Activated naive CD4-positive, alpha-beta T cell treated with anti-CD3 and anti-CD28 coated beads, Interleukin-2, amount 50 U/mL, for 72 hours (primary cell): Measurements from ENCODE around the gene ZNF184. TPM values are rescaled to one million over a fixed set of nuclear protein-coding genes. Genes with fewer than 3 reads are reported as not detected.
"Not testable (repeated sequence)": the region's sequence is repeated elsewhere in the genome, so short reads cannot be mapped to it uniquely, and the experiment has no call there.

Experiments used
- ATAC-seq, 2 donors: fragments of 150-1000 bp; cut with Tn5 transposase; 2 replicates each; pipeline ENCODE4 v1.10.0; 2021; ENCODE audit warnings: mild to moderate bottlenecking in 2 of 2, moderate library complexity in 2 of 2
- DNase-seq, 2 donors: peaks; one replicate each; pipeline ENCODE4 v3.0.0; 2021 to 2022; ENCODE audit warnings: low spot score in 2 of 2
- H3K27ac Mint-ChIP-seq, 2 donors: one replicate each; pipeline ENCODE4 v1.8.0; 2022; ENCODE audit warnings: mild to moderate bottlenecking in 2 of 2, mixed read lengths in 2 of 2
- H3K36me3 Mint-ChIP-seq, 2 donors: one replicate each; pipeline ENCODE4 v1.8.0; 2022; ENCODE audit warnings: mixed read lengths in 2 of 2
- H3K9me3 Mint-ChIP-seq, 2 donors: one replicate each; pipeline ENCODE4 v1.8.0; 2022; ENCODE audit warnings: mixed read lengths in 2 of 2
- total RNA-seq, 2 donors: library from RNA; stranded (reverse); gene quantifications; one replicate each; pipeline ENCODE4 v1.2.3, GENCODE V29; 2022

ZNF184 gene
- total RNA-seq, 2 donors from 2014 or later: 10.2 to 15.4 TPM

DNA sequence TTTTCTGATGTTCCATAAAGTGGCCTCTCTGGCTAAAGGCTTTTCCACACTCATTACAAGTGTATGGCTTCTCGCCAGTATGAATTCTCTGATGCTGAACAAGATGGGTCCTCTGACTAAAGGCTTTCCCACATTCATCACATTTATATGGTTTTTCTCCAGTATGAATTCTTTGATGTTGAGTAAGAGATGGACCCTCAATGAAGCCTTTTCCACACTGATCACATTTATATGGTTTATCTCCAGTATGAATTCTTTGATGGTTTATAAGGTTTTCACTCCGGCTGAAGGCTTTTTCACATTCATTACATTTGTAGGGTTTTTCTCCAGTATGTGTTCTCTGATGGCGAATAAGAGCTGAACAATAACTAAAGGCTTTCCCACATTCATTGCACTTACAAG is 20.4 kb downstream of the ZNF184 start:
- ATAC-seq (peak in 1 of 2 donors; percentile 34), DNase-seq (no peak)
- Mint-ChIP-seq H3K27ac (no peak overlapping the region), H3K9me3 (peaks cover 66 to 69% of the 10 kb centered on the region in 2 donors), H3K36me3 (peaks cover 90 to 96% of the 10 kb centered on the region in 2 donors)

DNA sequence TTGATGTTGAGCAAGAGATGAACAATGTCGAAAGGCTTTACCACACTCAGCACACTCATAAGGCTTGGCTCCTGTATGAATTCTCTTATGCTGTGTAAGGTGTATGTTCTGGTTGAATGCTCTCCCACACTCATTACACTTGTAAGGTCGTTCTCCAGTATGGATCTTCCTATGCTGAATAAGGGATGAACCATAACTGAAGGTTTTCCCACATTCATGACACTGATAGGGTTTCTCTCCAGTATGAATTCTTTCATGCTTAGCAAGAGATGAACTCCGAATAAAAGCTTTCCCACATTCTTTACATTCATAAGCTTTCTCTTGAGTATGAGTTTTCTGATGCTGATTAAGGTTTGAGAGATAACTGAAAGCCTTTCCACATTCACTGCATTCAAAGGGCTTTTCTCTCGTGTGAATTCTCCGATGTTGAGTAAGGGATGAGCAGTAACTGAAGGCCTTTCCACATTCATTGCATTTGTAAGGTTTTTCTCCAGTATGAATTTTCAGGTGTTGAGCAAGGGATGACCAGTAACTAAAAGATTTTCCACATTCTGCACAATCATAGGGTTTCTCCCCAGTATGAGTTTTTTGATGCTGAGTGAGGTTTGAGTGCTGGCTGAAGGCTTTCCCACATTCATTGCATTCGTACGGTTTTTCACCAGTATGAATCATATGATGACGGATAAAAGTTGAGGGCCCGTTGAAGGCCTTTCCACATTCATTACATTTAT is 21.1 kb downstream of the ZNF184 start:
- DNase-seq (no peak), ATAC-seq (no peak)
- H3K9me3 Mint-ChIP-seq: peaks cover 63 to 64% of the 10 kb centered on the region in 2 donors
- peaks cover 83 to 89% of the 10 kb centered on the region in 2 donors for H3K36me3 Mint-ChIP-seq
- H3K27ac Mint-ChIP-seq: no peak overlapping the region

DNA sequence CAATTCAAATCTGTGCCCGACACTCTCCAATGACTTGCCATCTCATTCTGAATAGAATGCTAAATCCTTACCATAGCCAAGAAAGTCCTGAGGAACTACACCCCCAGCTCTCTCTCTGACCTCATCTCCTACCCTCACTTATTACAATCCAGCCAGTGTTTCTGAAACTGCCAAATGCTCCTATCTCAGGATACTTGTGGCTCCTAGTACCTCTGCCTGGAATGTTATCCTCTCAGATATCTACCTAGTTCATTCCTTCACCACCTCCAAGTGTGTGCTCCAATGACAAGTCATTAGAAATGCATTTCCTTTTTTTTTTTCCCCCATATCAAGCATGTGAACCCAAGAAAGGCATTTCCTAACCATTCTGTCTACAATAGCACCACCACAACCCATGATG is 24.4 kb downstream of the ZNF184 start:
- Mint-ChIP-seq H3K36me3 (peaks cover 63 to 70% of the 10 kb centered on the region in 2 donors), H3K9me3 (peaks cover 41 to 46% of the 10 kb centered on the region in 2 donors), H3K27ac (no peak overlapping the region)
- no peak for DNase-seq
- ATAC-seq: no peak

DNA sequence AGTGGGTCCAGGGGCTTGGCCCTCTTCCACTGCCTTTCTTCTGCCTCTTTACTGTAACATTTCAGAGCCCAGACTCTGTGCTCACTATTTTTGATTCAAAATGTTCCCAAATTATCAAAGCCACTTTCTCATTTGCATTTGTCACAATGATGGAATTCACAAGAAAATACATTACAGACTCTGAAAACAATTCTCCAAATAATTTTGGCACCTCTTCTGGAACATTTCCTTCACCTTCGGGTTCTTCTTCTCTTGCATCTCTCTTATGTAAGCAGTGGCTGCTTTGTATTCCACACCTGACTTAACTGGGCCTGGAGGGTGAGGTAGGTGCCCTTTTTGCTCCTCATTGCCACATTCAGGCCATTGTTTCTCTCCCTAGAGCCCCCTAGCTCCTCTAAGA is 30.0 kb downstream of the ZNF184 start:
- H3K36me3 Mint-ChIP-seq: peaks cover 17 to 21% of the 10 kb centered on the region in 2 donors
- ATAC-seq (no peak), DNase-seq (no peak)
- H3K27ac Mint-ChIP-seq: no peak overlapping the region
- H3K9me3 Mint-ChIP-seq: peaks cover 11 to 17% of the 10 kb centered on the region in 2 donors

DNA sequence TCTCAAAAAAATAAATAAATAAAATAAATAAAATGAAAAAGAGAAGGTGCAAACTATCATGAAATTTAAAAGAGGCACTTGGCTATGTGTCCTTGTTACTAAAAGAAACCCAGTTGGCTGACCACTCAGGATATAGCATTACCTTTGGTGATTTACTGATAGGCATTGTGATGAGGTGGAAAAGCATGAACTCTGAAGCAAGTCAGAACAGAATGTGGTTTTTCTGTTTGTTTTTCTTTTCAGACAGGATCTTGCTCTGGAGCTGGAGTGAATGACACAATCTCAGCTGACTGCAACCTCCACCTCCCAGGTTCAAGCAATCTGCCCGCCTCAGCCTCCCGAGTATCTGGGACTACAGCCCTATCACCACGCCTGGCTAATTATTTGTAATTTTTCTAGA is 31.9 kb downstream of the ZNF184 start:
- DNase-seq: no peak
- Mint-ChIP-seq H3K36me3 (peaks cover 12 to 16% of the 10 kb centered on the region in 2 donors), H3K9me3 (peaks cover 11 to 16% of the 10 kb centered on the region in 2 donors), H3K27ac (no peak overlapping the region)
- ATAC-seq: no peak

DNA sequence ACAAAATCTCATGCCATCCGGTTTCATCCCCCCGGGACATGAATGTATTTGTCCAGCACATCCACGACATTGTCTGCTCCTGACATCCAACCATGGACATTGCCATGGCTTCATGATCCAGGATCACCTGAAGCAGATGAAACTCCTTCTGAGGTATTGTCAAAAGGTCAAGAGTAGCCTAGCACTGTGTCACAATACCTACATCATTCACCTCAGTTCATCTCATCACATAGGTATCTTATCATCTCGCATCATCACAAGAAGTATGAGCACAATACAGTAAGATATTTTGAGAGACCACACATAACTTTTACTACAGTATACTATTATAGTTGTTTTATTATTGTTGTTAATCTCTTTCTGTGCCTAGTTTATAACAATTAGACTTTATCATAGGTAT is 33.5 kb downstream of the ZNF184 start:
- Mint-ChIP-seq H3K36me3 (peaks cover 5 to 15% of the 10 kb centered on the region in 2 donors), H3K9me3 (peaks cover 11 to 12% of the 10 kb centered on the region in 2 donors), H3K27ac (no peak overlapping the region)
- no peak for ATAC-seq
- DNase-seq: no peak

DNA sequence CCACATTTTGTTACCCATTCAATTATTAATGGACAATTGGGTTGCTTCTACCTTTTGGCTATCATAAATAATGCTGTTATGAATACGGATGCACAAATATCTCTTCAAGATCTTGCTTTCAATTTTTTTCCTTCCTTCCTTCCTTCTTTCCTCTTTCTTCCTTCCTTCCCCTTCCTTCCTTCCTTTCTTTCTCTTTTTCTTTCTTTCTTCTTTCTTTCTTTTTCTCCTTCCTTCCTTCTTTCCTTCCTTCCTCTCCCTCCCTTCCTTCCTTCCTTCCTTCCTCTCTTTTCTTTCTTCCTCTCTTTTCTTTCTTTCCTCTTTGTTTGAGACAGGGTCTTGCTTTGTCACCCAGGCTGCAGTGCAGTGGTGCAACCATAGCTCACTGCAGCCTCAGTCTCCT is 39.2 kb downstream of the ZNF184 start:
- Mint-ChIP-seq H3K27ac (no peak overlapping the region), H3K36me3 (peaks cover 8 to 11% of the 10 kb centered on the region in 2 donors), H3K9me3 (peaks cover 9 to 20% of the 10 kb centered on the region in 2 donors)
- no peak for DNase-seq
- no peak for ATAC-seq

DNA sequence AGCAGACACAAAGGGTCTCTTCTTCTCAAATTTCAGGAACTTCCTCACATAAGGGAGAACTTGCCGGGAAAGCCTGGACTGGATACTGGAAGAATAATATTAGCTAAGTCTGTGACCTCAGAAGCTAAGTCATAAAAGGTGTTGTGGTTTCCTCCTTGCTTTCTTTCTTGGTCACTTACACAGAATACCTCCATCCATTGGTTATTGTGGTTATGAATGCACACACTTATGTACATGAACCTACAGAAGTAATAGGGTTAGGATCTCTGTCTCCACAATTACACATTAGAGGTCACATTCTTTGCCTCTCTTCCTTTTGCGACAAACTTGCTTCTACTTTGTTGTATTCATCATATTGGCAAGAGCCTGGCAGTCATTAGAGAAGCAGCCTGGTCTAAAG is 43.9 kb downstream of the ZNF184 start:
- ATAC-seq (peak in 1 of 2 donors; percentile 60), DNase-seq (no peak)
- Mint-ChIP-seq H3K36me3 (peaks cover 0 to 6% of the 10 kb centered on the region in 2 donors), H3K27ac (no peak overlapping the region), H3K9me3 (peaks cover 2 to 13% of the 10 kb centered on the region in 2 donors)

DNA sequence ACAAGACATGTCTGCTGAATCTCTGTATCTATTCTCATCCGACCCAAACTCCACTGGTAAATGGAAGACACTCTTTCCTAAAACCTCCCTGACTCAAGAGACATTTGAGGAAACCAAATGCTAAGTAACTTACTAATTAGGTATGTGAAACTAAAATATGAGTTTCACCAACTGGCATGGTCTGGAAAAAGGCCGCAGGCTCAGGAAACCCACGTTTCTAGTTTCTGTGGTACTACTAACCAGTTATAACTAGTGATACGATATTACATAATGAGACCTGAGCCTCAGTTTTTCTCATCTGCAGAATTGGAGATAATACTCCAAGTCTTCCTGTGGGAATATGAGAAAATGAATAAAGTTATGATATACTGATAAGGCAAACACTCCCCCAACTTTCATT is 44.4 kb downstream of the ZNF184 start:
- Mint-ChIP-seq H3K27ac (no peak overlapping the region), H3K36me3 (peaks cover 0 to 6% of the 10 kb centered on the region in 2 donors), H3K9me3 (peaks cover 0 to 8% of the 10 kb centered on the region in 2 donors)
- DNase-seq (no peak), ATAC-seq (no peak)

DNA sequence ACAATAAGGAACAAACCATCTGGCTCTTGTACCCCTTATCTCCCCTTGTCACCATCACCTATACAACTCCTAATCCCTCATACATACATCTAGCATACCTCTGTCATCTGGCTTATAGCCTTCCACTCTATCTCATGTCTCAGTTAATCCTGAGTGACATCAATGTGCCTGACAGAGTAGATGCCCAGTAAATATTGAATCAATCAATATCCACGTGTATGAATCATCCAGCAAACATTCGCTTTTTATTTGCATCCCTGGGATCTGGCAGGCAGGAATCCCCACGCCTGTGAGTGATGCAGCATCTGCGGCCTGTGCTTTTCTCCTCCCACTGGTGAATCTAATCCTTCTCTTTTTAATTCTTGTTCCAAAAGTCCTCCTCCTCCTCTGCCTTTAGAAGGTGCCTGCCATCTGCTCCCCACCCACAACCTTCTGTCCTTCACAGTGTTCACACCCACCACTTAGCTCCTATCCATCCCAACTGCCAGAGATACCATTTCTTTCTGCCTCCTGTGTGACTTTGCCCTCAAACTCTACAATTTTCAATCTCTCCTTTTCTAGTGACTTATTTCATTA is 46.8 kb downstream of the ZNF184 start:
- Mint-ChIP-seq H3K36me3 (peaks cover 0 to 11% of the 10 kb centered on the region in 2 donors), H3K27ac (no peak overlapping the region), H3K9me3 (peaks cover 0 to 6% of the 10 kb centered on the region in 2 donors)
- DNase-seq (no peak), ATAC-seq (no peak)

DNA sequence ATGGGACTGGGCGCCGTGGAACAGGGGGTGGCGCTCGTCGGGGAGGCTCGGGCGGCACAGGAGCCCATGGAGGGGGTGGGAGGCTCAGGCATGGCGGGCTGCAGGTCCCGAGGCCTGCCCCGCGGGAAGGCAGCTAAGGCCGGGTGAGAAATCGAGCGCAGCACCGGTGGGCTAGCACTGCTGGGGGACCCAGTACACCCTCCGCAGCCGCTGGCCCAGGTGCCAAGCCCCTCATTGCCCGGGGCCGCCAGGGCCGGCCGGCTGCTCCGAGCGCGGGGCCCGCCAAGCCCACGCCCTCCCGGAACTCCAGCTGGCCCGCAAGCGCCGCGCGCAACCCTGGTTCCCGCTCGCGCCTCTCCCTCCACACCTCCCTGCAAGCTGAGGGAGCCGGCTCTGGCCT is 48.1 kb downstream of the ZNF184 start:
- not testable (repeated sequence) for H3K27ac Mint-ChIP-seq, H3K9me3 Mint-ChIP-seq, ATAC-seq, DNase-seq, H3K36me3 Mint-ChIP-seq

DNA sequence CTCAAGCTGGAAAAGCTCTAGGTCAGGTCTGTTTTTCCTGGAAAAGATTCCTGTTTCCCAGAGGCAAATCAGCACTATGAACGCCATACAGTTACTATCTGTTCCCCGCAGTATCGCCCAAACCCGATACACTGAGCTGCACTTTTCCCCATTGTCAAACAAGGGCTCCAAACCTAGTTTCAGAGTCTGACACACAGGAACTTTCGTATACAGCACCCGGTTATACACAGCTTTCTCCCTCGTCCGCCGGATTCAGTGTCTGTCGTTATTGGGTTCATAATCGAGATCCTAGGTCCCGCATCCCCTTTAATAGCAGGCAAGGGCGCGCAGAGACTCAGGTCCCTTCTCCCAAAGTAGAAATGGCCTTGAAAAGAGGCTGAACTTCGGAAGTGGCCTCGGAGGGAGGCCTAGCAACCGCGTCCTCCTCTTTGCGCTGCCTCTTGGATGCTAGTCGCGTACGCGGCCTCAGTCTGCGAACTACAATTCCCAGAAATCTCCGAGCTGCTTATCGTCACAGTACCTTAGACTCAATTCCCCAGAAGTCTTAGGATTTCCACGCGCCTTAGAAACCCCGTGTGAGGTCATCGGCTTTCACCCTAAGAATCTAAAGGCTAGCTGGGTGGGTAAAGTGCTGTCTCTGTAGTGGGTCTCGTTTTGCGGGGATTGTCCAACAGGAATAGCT is 50.1 kb downstream of the ZNF184 start:
- Mint-ChIP-seq H3K9me3 (no peaks in the 10 kb centered on the region), H3K36me3 (peaks cover 0 to 5% of the 10 kb centered on the region in 2 donors), H3K27ac (no peak overlapping the region)
- no peak for DNase-seq
- no peak for ATAC-seq

DNA sequence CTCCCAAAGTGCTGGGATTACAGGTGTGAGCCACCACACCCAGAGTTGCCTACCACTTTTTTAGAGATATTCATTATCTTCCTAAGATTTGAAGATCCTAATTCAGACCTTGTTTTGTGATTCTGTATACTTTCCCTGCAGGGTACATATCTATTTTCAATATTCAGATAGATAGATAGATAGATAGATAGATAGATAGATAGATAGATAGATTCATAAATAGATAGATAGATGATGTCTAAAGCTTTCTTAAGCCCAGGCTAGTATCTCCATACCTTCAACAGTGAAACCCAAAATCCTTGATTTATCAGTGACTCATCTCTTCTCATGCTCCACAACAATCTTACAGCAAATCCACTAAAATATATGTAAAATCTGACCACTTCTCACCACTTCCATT is 53.5 kb downstream of the ZNF184 start:
- Mint-ChIP-seq H3K36me3 (peaks cover 0 to 5% of the 10 kb centered on the region in 2 donors), H3K9me3 (peaks cover 0 to 5% of the 10 kb centered on the region in 2 donors), H3K27ac (no peak overlapping the region)
- no peak for ATAC-seq
- no peak for DNase-seq

DNA sequence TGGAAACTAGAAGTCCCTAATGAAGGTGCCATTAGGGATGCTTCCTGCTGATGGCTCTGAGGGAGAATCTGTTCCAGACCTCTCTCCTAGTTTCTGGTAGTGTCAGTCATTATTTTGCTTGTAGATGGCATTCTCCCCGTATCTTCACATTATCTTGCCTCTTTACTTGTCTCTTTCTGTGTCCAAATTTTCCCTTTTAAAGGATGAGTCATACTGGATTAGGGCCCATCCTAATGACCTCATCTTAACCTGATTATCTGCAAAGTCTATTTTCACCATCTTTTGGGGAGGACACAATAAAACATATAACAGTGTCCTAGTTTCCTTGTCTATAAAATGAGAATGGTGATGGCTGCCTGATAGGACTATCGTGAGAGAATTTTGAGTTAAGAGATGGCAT is 57.0 kb downstream of the ZNF184 start:
- Mint-ChIP-seq H3K9me3 (peaks cover 0 to 5% of the 10 kb centered on the region in 2 donors), H3K36me3 (no peaks in the 10 kb centered on the region), H3K27ac (no peak overlapping the region)
- ATAC-seq (no peak), DNase-seq (no peak)

DNA sequence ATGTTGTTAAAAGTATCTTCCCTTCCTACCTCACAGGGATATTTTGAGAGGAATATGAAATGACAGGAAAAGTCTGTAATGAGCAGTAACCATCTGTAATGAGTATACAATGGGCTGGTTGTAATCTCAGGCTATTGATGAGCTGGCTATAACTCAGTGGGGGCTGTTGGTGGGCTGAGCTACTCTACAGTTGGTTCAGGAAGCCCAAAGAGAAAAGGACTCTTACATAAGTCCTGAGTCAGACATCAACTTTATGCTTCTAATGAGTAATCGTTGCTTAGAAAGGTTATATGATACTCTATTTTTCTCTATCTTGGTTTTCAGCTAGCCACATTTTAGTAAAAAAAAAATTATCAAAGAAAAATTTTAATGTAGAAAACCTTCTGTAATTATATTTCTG is 57.9 kb downstream of the ZNF184 start:
- Mint-ChIP-seq H3K27ac (no peak overlapping the region), H3K9me3 (peaks cover 0 to 5% of the 10 kb centered on the region in 2 donors), H3K36me3 (no peaks in the 10 kb centered on the region)
- ATAC-seq (no peak), DNase-seq (no peak)

DNA sequence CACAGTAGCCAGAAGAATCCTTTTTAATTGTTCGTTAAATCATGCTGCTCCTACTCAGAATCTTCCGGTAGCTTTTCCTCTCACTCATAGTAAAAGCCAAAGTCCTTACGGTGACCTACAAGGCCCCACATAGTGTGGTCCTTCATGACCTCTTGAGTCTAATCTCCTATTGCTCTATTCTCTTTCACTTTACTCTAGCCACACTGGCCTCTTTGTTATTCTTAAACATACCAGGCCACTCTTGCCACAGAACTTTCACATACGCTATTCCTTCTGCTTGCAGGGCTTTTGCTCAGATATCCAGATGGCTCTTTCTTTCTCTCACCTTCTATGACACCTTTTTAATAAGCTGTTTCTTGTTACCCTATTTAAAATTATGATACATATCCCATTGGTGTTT is 58.6 kb downstream of the ZNF184 start:
- Mint-ChIP-seq H3K27ac (no peak overlapping the region), H3K36me3 (no peaks in the 10 kb centered on the region), H3K9me3 (peaks cover 0 to 5% of the 10 kb centered on the region in 2 donors)
- DNase-seq (no peak), ATAC-seq (no peak)

DNA sequence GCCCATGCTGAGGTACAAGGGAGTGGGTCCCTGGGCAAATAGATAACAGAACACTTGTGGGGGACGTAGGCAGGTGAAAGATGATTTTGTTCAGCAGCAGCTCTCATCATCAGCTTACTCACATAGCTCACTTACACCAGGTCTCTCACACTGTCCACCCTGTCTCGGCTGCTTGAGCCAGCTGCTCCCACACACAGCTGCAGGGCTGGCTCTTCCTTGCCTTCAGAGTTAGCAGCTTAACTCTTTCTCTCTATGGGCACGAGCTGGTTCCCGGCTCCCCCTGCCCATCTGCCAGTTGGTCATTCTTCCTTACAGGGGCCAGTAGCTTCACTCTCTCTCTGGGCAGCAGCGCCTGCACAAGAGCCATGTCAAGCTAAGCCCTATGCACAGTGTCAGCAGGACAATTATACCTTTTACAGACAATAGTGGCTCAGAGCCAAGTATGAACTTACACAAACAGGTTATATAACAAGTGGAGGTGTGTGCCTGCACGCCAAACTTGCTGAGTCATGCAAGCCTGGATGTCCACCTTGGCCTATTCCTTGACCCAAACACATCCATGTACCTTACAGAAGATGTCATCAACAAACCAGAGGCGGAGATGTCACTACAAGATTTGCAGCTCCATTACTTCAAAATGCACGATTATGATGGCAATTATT is 65.6 kb downstream of the ZNF184 start:
- Mint-ChIP-seq H3K9me3 (peaks cover 17 to 22% of the 10 kb centered on the region in 2 donors), H3K27ac (no peak overlapping the region), H3K36me3 (peaks cover 18 to 23% of the 10 kb centered on the region in 2 donors)
- ATAC-seq (no peak), DNase-seq (no peak)
